RWPE2 (cell line): ENCODE results near the gene RAVER1.

Experiments
- ATAC-seq: fragments of 200-7000 bp; cut with Tn5 transposase; 3 replicates; pipeline ENCODE4 v1.9.1; 2021; ENCODE audit warnings: low read depth
- DNase-seq: peaks from one replicate; pipeline ENCODE4 v3.0.0-alpha.2; 2020; ENCODE audit warnings: low spot score
- H3K27ac ChIP-seq: fragments of 450-650 bp; 2 replicates; pipeline ENCODE4 v1.5.1; 2017; ENCODE audit warnings: mild to moderate bottlenecking; ENCODE audit not compliant: poor library complexity, severe bottlenecking
- H3K27me3 ChIP-seq: fragments of 250-450 bp; sonication (Bioruptor Pico); 2 replicates; pipeline ENCODE4 v1.5.1; 2021; ENCODE audit warnings: mild to moderate bottlenecking, moderate library complexity; ENCODE audit not compliant: insufficient read depth, poor library complexity, severe bottlenecking
- H3K36me3 ChIP-seq: fragments of 250-450 bp; sonication (Bioruptor Pico); 2 replicates; pipeline ENCODE4 v1.5.1; 2020; ENCODE audit warnings: low read depth, mild to moderate bottlenecking, moderate library complexity
- H3K4me1 ChIP-seq: fragments of 250-450 bp; sonication (Bioruptor Pico); 2 replicates; pipeline ENCODE4 v1.5.1; 2021; ENCODE audit warnings: mild to moderate bottlenecking, moderate library complexity; ENCODE audit not compliant: insufficient read depth, poor library complexity, severe bottlenecking
- H3K4me3 ChIP-seq: fragments of 250-450 bp; sonication (Bioruptor Pico); 2 replicates; pipeline ENCODE4 v1.5.1; 2021; ENCODE audit warnings: mild to moderate bottlenecking, moderate library complexity; ENCODE audit not compliant: severe bottlenecking
- H3K9me3 ChIP-seq: fragments of 250-450 bp; sonication (Bioruptor Pico); 2 replicates; pipeline ENCODE4 v1.5.1; 2021; ENCODE audit warnings: mild to moderate bottlenecking, moderate library complexity; ENCODE audit not compliant: severe bottlenecking
- TF ChIP-seq, protein P1 (sequence below): fragments of 450-650 bp; IDR thresholded peaks from one replicate; pipeline ENCODE4 v1.5.1; 2017; ENCODE audit warnings: mild to moderate bottlenecking, moderate library complexity; ENCODE audit not compliant: poor library complexity, severe bottlenecking

The RAVER1 gene

DNA sequence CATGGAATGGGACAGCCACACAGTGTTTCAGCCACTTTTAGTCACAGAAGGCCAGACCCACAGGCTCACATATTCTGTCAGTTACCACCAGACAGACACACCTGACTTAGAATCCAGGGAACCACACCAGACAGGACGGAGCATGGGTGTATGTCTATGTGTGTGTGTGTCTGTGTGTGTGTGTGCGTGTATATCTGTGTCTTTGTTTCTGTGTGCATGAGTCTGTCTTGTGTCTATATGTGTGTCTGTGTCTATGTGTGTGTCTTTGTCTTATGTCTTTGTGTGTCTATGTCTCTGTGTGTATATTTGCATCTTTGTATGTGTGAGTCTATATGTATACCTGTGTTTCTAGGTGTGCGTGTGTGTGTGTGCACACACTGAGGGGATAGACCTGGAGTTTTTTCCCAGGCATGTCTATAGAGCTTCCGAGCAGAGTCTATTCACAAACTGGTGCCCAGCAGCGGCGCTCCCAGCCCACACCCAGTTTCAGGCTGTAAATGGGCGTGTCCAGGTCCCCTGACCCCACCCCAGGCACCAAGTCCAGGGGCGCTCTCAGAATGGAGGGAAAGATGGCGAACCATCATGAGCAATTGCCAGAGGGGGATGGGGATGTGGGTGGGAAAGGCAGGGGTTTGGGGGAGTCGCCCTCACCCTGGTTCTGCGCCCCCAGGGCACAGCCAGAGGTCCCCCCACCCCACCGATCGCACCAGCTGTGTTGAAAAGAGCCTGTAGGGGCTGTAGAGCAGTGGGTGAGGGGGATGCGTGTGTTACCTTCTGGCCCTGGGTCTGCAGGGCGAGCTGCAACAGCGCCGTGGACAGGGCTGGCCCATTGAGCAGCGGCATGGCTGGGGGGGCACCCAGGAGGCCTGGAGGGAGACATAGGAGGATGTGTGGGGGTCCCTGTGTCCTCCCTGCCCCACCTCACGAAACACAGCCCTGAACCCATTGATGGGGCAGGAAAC is 11.2 kb downstream of the RAVER1 start:
- no peak overlapping the region for H3K4me3 ChIP-seq
- H3K4me1 ChIP-seq: no peaks in the 10 kb centered on the region
- no peaks in the 10 kb centered on the region for H3K27me3 ChIP-seq
- no peak for ATAC-seq
- TF ChIP-seq, protein P1, sequence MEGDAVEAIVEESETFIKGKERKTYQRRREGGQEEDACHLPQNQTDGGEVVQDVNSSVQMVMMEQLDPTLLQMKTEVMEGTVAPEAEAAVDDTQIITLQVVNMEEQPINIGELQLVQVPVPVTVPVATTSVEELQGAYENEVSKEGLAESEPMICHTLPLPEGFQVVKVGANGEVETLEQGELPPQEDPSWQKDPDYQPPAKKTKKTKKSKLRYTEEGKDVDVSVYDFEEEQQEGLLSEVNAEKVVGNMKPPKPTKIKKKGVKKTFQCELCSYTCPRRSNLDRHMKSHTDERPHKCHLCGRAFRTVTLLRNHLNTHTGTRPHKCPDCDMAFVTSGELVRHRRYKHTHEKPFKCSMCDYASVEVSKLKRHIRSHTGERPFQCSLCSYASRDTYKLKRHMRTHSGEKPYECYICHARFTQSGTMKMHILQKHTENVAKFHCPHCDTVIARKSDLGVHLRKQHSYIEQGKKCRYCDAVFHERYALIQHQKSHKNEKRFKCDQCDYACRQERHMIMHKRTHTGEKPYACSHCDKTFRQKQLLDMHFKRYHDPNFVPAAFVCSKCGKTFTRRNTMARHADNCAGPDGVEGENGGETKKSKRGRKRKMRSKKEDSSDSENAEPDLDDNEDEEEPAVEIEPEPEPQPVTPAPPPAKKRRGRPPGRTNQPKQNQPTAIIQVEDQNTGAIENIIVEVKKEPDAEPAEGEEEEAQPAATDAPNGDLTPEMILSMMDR: no peak
- H3K36me3 ChIP-seq: peaks cover 77% of the 10 kb centered on the region
- H3K9me3 ChIP-seq: no peaks in the 10 kb centered on the region
- H3K27ac ChIP-seq: no peak overlapping the region
- DNase-seq: no peak

DNA sequence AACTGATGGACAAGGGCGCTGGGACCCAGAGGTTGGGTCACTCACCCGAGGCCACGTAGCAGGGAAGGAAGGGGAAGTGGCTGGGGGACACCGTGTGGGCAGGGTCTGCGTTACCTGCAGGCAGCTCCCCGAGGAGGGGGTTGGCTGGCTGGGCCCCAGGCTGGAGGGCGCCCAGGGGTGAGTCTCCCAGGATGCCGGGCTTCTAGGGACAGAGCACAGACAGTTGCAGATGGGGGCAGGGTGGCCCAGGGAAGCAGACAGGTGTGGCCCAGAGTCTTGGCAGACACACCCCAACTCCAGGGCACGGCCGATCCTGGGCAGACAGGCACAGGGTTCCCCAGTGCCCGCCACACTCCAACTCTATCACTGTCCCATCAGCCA is 11.9 kb downstream of the RAVER1 start:
- Histone ChIP-seq H3K27me3 (no peaks in the 10 kb centered on the region), H3K36me3 (peaks cover 70% of the 10 kb centered on the region), H3K9me3 (no peaks in the 10 kb centered on the region), H3K4me1 (no peaks in the 10 kb centered on the region), H3K27ac (no peak overlapping the region), H3K4me3 (no peak overlapping the region)
- TF ChIP-seq, protein P1: no peak
- DNase-seq (no peak), ATAC-seq (no peak)

DNA sequence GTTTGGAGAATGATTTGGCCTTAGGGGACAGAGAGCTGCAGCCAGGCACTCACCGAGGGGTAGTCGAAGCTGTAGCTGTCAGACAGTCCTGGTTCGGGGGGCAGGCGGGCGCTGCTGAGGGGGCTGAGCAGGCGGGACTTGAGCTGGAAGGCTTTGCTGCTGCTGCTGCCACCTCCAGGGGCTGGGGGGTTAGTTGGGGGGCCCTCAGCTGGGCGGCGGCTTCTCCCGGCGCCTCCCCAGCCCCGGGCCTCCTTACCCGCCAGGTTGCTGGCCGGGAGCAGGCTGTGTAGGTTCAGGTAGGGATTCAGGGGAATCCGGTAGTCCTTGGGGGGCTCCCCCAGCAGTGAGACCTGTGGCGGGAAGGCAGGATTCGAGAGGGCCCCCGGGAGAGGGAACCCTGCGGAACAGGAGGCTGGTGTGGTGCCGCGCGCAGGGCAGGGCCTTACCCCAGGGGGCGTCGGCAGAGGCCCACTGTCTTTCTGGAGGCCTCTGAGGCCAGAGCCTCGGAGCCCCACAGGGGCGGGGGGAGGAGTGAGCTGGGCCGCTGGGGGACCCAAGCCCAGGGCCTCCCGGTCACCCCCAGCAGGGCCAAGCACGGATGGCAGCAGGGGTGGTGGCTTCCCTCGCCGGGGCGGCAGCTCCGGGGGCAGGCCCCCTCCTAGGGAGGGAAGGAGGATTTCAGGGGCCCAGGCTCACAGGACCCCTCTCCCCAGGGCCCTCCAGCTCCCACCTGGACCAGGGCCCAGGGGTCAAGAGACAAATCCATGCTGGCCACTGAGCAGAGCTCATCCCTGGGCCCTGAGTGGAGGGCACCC is 12.5 kb downstream of the RAVER1 start:
- no peak for ATAC-seq
- H3K27ac ChIP-seq: no peak overlapping the region
- no peak overlapping the region for H3K4me3 ChIP-seq
- no peaks in the 10 kb centered on the region for H3K4me1 ChIP-seq
- H3K27me3 ChIP-seq: no peaks in the 10 kb centered on the region
- H3K36me3 ChIP-seq: peaks cover 64% of the 10 kb centered on the region
- H3K9me3 ChIP-seq: no peaks in the 10 kb centered on the region
- no peak for DNase-seq
- TF ChIP-seq, protein P1: no peak

DNA sequence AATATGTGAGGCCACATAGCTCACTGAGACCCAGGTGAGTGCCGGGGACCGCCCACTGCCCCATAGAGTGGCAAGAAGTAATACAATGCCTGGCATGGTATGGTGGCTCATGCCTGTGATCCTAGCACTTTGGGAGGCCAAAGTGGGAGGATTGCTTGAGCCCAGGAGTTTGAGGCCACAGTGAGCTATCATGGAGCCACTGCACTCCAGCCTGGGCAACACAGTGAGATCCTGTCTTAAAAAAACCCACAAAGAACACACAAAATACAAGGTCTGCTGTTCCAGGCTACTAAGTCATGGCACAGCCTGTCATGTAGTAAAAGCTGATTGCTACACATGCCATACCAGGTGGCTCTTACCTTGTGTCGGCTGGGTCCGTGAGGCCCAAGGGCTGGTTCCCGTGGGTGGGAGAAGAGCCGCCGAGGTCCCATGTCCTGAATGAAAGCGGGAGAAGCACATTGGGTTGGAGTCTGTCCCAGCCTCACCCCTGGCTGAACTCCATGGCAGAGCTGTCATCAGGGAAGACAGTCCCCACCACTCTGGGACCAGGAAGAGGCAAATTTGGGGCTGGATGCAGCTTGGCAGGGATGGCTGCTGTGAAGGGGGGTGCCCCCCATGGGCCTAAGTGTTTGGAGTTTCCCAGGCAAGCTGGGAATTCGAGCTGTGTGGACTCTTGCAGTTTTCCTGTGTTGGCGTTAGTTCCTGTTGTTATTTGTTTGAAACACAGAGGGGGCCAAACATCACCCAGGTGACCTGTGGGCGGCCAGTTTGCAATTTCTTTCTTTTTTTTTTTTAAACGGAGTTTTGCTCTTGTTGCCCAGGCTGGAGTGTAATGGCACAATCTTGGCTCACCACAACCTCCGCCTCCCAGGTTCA is 14.3 kb downstream of the RAVER1 start:
- H3K4me3 ChIP-seq: no peak overlapping the region
- H3K27ac ChIP-seq: no peak overlapping the region
- H3K9me3 ChIP-seq: no peaks in the 10 kb centered on the region
- ATAC-seq (no peak), DNase-seq (no peak)
- no peaks in the 10 kb centered on the region for H3K4me1 ChIP-seq
- H3K27me3 ChIP-seq: no peaks in the 10 kb centered on the region
- H3K36me3 ChIP-seq: peaks cover 53% of the 10 kb centered on the region
- TF ChIP-seq, protein P1: no peak
